K562 (cell line): ENCODE measurements around the gene RBM12. TPM values are rescaled to one million over a fixed set of nuclear protein-coding genes. Genes with fewer than 3 reads are reported as not detected.

Experiments
- BCL6 ChIP-seq: fragments of 250-450 bp; sonication (Bioruptor Pico); IDR thresholded peaks from 2 replicates; pipeline ENCODE4 v1.4.0; 2020
- CCNT2 ChIP-seq: IDR thresholded peaks from 2 replicates; pipeline ENCODE4 v1.6.1; 2011; ENCODE audit warnings: borderline replicate concordance, low read depth, mild to moderate bottlenecking, moderate library complexity, mixed read lengths, low read length; ENCODE audit not compliant: insufficient read length; ENCODE audit errors: extremely low read depth
- CTCFL ChIP-seq: IDR thresholded peaks from 2 replicates; pipeline ENCODE4 v1.6.1; 2011; ENCODE audit warnings: borderline replicate concordance, low read depth, mild to moderate bottlenecking, moderate library complexity, low read length; ENCODE audit not compliant: insufficient read depth, poor library complexity, severe bottlenecking
- E2F4 ChIP-seq: sonication (generic); formaldehyde crosslinking; IDR thresholded peaks from 2 replicates; pipeline ENCODE4 v1.8.0; 2022; ENCODE audit warnings: mild to moderate bottlenecking, low read depth, missing genetic modification reagents
- ETV5 ChIP-seq: sonication (generic); formaldehyde crosslinking; IDR thresholded peaks from 2 replicates; pipeline ENCODE4 v1.4.0; 2020; ENCODE audit warnings: low read depth, mild to moderate bottlenecking, missing genetic modification reagents
- FOXM1 ChIP-seq, 2 experiments: fragments of 450-650 bp in 1 of 2; sonication (generic) in 1 of 2; formaldehyde crosslinking in 1 of 2; IDR thresholded peaks; 2 replicates each; pipeline versions ENCODE4 v1.6.1 to v1.9.0; 2017 to 2022; ENCODE audit warnings: low read depth in 2 of 2, mild to moderate bottlenecking in 2 of 2, missing genetic modification reagents in 1 of 2, moderate library complexity in 1 of 2
- KLF13 ChIP-seq: fragments of 450-650 bp; IDR thresholded peaks from 2 replicates; pipeline ENCODE4 v1.6.1; 2016; ENCODE audit warnings: missing genetic modification characterization, low read depth, mild to moderate bottlenecking, missing compliant biosample characterization, moderate library complexity, borderline replicate concordance
- KLF16 ChIP-seq: IDR thresholded peaks from 2 replicates; pipeline ENCODE4 v1.6.1; 2016; ENCODE audit warnings: antibody characterized with exemption
- LARP7 ChIP-seq: fragments of 450-650 bp; IDR thresholded peaks from 2 replicates; pipeline ENCODE4 v1.6.1; 2016
- MAFF ChIP-seq: IDR thresholded peaks from 2 replicates; pipeline ENCODE4 v1.6.1; 2012; ENCODE audit warnings: low read length, improper control_type of control experiment
- MAFG ChIP-seq: fragments of 450-650 bp; conservative IDR thresholded peaks from 2 replicates; pipeline ENCODE4 v1.6.1; 2016; ENCODE audit warnings: missing genetic modification characterization, missing compliant biosample characterization
- MEIS2 ChIP-seq: fragments of 450-650 bp; IDR thresholded peaks from 2 replicates; pipeline ENCODE4 v1.6.1; 2014; ENCODE audit warnings: mild to moderate bottlenecking; ENCODE audit not compliant: partially characterized antibody
- NR2C2 ChIP-seq, 2 experiments: fragments of 200-800 bp in 1 of 2; sonication (Bioruptor generic) in 1 of 2; sonication (generic) in 1 of 2; formaldehyde crosslinking in 1 of 2; IDR thresholded peaks; 2 replicates each; pipeline versions ENCODE4 v1.6.1 to v1.8.0; 2016 to 2022; ENCODE audit warnings: mild to moderate bottlenecking in 1 of 2, missing compliant biosample characterization in 1 of 2, missing genetic modification characterization in 1 of 2, missing genetic modification reagents in 1 of 2
- PML ChIP-seq: IDR thresholded peaks from 2 replicates; pipeline ENCODE4 v1.6.1; 2012; ENCODE audit warnings: low read length, inconsistent platforms
- RHOXF2B ChIP-seq: fragments of 250-450 bp; sonication (Bioruptor Pico); conservative IDR thresholded peaks from 2 replicates; pipeline ENCODE4 v1.5.1; 2021
- SAP30 ChIP-seq: fragments of 200-600 bp; sonication (generic); IDR thresholded peaks from 2 replicates; pipeline ENCODE4 v1.6.1; 2012; ENCODE audit warnings: borderline replicate concordance, low read depth, mild to moderate bottlenecking, moderate library complexity, low read length, control low read depth, inconsistent platforms; ENCODE audit not compliant: insufficient read depth, poor library complexity, severe bottlenecking
- TGIF2 ChIP-seq: sonication (generic); formaldehyde crosslinking; IDR thresholded peaks from 2 replicates; pipeline ENCODE4 v1.8.1; 2022; ENCODE audit warnings: mild to moderate bottlenecking, missing genetic modification reagents, moderate library complexity
- VEZF1 ChIP-seq: fragments of 200-800 bp; sonication (Bioruptor generic); IDR thresholded peaks from 2 replicates; pipeline ENCODE4 v1.6.1; 2017; ENCODE audit warnings: missing genetic modification characterization, missing compliant biosample characterization
- ZNF121 ChIP-seq: sonication (generic); formaldehyde crosslinking; conservative IDR thresholded peaks from 2 replicates; pipeline ENCODE4 v1.8.0; 2022; ENCODE audit warnings: missing genetic modification reagents
- ZNF41 ChIP-seq: fragments of 250-450 bp; sonication (Bioruptor Pico); conservative IDR thresholded peaks from 2 replicates; pipeline ENCODE4 v1.4.0; 2020; ENCODE audit warnings: mild to moderate bottlenecking
- ZNF436 ChIP-seq: fragments of 250-450, 450-650 bp; sonication (Bioruptor Pico); formaldehyde crosslinking; IDR thresholded peaks from 2 replicates; pipeline ENCODE4 v1.7.0; 2020; ENCODE audit warnings: mild to moderate bottlenecking
- ZNF583 ChIP-seq: fragments of 250-450 bp; sonication (Bioruptor Pico); IDR thresholded peaks from 2 replicates; pipeline ENCODE4 v1.4.0; 2020
- ZNF830 ChIP-seq: fragments of 250-450 bp; sonication (Bioruptor Pico); IDR thresholded peaks from 2 replicates; pipeline ENCODE4 v1.5.0; 2021; ENCODE audit warnings: mild to moderate bottlenecking
- polyA plus RNA-seq, 8 experiments: library from polyadenylated mRNA; depleted of rRNA in 4 of 8; stranded (reverse) in 5 of 8; unstranded in 3 of 8; fragments of >200 nt; fragmentation: Nextera tagmentation in 2 of 8; fragmentation: Illumina TruSeq in 1 of 8; extraction: Ambion mirVana in 2 of 8; extraction: Trizol in 1 of 8; gene quantifications; 2 replicates each; pipeline versions ENCODE4 v1.2.1 to v1.2.3, GENCODE V29; 2011 to 2014; ENCODE audit warnings: inconsistent platforms in 1 of 8, missing spikeins in 1 of 8
- total RNA-seq, 7 experiments: library from RNA; depleted of rRNA in 6 of 7; stranded (reverse); fragments of >200 nt in 6 of 7; fragmentation: Illumina TruSeq in 2 of 7; extraction: Trizol in 2 of 7; gene quantifications; 2 replicates each; pipeline versions ENCODE4 v1.2.1 to v1.2.3, GENCODE V29; 2011 to 2021; ENCODE audit warnings: low replicate concordance in 1 of 7

Gene RBM12
- total and polyA plus RNA-seq, 9 of the 15 experiments (the other 6 are each of a cell fraction or from before 2014, with no cell fraction given): 5.0 to 162 (median 73.3) TPM

- peak; percentile 91 for TF ChIP-seq VEZF1 (CRISPR knock-in tag)
- peak; percentile 27 for TF ChIP-seq MEIS2
- TF ChIP-seq CCNT2: peak; percentile 58
- 0 out of 2 replicates have a peak, but pooled peaks have one; percentile 1 for TF ChIP-seq ZNF830 (CRISPR knock-in tag)
- TF ChIP-seq LARP7: no peak
- no peak for TF ChIP-seq MAFF
- TF ChIP-seq KLF16: no peak
- TF ChIP-seq NR2C2 (CRISPR knock-in tag; IDR thresholded peaks at IDR 0.05): peak; percentile 99
- TF ChIP-seq NR2C2 (tag; IDR thresholded peaks at IDR 0.05): peak; percentile 100
- no peak for TF ChIP-seq RHOXF2B (CRISPR knock-in tag)
- peak; percentile 86; the same call in 1 of the 2 replicates for TF ChIP-seq TGIF2 (CRISPR knock-in tag)
- TF ChIP-seq BCL6 (CRISPR knock-in tag): no peak
- peak; percentile 12; the same call in 1 of the 2 replicates for TF ChIP-seq E2F4 (CRISPR knock-in tag)
- TF ChIP-seq KLF13 (tag): no peak; the same call in 1 of the 2 replicates
- no peak for TF ChIP-seq ZNF583
- peak; percentile 16 for TF ChIP-seq SAP30
- peak; percentile 40 for TF ChIP-seq PML
- no peak for TF ChIP-seq ZNF121 (CRISPR knock-in tag)
- peak; percentile 86 for TF ChIP-seq CTCFL
- no peak for TF ChIP-seq MAFG (tag)
- TF ChIP-seq ETV5 (CRISPR knock-in tag): peak; percentile 63; the same call in 1 of the 2 replicates
- no peak for TF ChIP-seq ZNF436 (CRISPR knock-in tag)
- no peak for TF ChIP-seq FOXM1 (IDR thresholded peaks at IDR 0.05; ENCODE audit: low read depth)
- peak; percentile 25; the same call in 1 of the 2 replicates for TF ChIP-seq FOXM1 (CRISPR knock-in tag; IDR thresholded peaks at IDR 0.05; ENCODE audit: low read depth)
- TF ChIP-seq ZNF41 (CRISPR knock-in tag): no peak
These were observed 34.6 kb upstream of the RBM12 start, which contains the start of the genes NFS1 and ROMO1 (continued) for GRCh38 chr20:35699127-35699956.
